GM19238 (cell line): ENCODE results near the gene ANKRD17.
"Not testable (repeated sequence)": the region's sequence is repeated elsewhere in the genome, so short reads cannot be mapped to it uniquely, and the experiment has no call there.

Experiments used
- DNase-seq: peaks from one replicate; pipeline ENCODE4 v3.0.0; 2011; ENCODE audit warnings: low spot score; ENCODE audit not compliant: insufficient read length

Gene ANKRD17

GRCh38 chr4:73258686-73259570 lies at the start of gene ANKRD17:
TSS of gene ANKRD17 (minus strand) at chr4:73258798. CDS start at chr4:73258668, 130 bp downstream.
- peak; percentile 69 for DNase-seq

GRCh38 chr4:73308286-73308685 lies 49.7 kb upstream of the ANKRD17 start:
- DNase-seq, result no peak

GRCh38 chr4:73303711-73304110 lies 45.1 kb upstream of the ANKRD17 start:
- no peak for DNase-seq

DNA sequence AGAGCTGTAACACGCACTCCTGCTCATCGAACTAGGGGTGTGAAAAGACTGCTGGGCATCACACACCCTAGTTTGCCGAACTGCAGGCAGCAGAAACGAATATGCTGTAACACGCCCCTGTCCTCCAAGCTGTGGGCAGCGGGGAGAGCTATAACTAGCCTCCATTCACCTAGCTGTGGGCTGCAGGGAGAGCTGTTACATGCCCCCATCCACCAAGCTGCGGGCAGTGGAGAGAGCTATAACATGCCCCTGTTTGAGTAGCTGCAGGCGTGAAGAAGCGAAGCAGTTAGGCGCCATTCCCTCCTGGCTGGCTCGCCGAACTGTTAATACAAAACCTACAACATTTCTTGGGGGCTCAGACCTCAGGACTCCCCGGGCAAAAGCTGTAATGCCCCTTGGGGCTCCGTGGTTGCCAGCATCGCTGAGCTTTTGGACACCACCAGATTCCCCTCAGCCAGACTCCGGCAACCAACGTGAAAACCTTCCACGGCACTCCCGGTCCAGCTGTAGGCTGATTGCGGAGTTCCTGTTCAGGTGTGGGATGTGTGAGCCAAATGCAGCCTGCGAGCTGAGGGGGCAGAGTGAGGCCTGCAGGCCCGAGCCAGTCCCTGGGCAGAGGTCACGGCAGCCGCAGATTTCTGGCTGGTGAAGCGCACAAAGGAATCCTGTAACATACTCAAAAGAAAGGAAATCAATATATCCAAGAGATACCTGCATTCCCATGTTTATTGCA lies 41.1 kb upstream of the ANKRD17 start:
- no peak for DNase-seq

DNA sequence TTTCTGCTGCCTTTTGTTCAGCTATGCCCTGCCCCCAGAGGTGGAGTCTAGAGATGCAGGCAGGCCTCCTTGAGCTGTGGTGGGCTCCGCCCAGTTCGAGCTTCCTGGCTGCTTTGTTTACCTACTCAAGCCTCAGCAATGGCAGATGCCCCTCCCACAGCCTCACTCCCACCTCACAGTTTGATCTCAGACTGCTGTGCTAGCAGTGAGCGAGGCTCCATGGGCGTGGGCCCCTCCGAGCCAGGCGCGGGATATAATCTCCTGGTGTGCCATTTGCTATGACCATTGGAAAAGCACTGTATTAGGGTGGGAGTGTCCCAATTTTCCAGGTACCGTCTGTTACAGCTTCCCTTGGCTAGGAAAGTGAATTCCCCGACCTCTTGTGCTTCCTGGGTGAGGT lies 34.1 kb upstream of the ANKRD17 start:
- not testable (repeated sequence) for DNase-seq

- no peak for DNase-seq
These were observed 23.4 kb upstream of the ANKRD17 start for GRCh38 chr4:73281982-73282381.

- no peak for DNase-seq
These were observed 22.8 kb upstream of the ANKRD17 start for GRCh38 chr4:73281396-73281795.

- no peak for DNase-seq
These were observed 18.6 kb upstream of the ANKRD17 start for GRCh38 chr4:73277201-73277600.

DNA sequence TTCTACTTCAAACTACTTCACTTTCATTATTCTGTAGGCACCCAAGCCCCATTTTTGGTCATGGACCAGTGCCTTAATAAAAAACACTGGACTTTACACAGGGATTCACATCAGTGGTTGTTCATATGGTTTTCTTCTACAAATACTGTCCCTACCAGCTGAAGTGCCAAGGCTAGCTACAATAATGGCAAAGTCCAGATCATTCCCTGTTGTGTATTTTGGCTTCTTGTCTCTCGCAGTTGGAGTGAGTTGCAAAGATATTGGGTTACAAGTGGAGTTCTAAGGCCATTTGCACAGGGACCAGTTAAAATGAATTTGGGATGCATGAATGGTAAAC lies 16.7 kb upstream of the ANKRD17 start:
- no peak for DNase-seq

DNA sequence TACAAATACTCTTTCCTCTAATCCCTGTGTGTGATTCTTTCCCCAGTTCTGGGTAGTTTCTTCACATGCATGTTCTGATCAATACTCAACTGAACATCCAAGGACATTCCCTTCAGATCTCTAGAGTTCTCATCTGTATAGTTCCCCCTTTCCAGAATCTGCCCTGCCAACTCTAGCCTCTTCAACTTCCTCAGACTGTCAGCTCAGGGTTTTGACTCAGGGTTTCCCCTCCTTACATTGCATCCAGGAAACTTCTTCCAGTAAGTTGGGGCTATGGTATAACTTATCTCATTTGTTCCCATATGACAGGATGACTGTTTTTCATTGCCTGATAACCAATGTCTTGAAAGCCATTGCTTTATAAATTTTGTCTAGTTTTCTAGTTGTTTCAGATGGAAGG lies 14.2 kb upstream of the ANKRD17 start:
- no peak for DNase-seq

GRCh38 chr4:73267050-73267449 lies 8.5 kb upstream of the ANKRD17 start:
- DNase-seq, result no peak

- no peak for DNase-seq
These were observed 1.0 kb upstream of the ANKRD17 start for GRCh38 chr4:73259571-73260090.

DNA sequence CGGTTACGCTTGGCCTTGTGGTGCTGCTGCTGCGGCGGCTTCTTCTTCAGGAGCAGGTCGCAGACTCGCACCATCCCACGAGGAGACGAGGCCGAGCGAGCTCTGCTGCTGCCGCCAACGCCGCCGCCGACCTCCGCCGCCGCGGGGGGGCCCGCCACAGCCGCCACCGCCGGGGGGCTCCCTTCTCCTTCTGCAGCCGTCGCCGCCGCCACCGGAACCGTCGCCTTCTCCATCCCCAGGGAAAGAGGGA lies 237 bp downstream of the ANKRD17 start:
- no peak for DNase-seq

DNA sequence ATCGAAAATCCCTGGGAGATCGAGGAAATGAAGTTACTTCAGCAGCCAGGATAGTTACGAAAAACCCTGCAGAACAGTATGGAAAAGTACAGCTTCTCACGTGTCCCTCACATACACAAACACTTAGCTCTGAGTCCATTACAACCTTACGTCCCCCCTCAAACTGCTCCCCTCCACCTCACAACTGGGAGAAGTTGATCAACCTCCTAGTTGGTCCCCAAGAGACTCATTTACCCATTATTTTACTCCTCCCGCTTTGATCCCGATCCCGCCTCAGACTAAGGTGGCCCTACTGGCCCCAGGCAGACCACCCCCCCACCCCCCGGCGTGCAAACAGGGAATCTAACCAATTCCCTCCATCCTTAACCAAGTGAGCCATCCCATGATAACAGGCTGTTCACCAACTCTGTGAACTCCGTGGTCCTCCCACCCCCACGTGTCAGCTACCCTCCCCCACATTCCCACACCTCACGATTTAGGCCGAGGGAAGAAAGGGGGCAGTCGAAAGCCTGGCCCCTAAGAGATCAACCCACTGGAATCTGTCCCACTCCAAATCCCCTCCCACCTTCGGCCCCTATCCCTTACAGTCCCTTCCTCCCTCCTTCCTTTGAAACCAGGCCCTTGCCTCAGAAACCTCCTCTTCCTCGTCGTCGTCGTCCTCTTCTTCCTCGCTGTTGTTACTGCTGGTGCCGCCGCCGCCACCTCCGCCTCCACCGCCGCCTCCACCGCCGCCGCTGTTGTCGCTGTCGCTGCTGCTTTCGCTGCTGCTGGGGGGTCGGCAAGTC lies 755 bp downstream of the ANKRD17 start:
- DNase-seq, result peak; percentile 10

DNA sequence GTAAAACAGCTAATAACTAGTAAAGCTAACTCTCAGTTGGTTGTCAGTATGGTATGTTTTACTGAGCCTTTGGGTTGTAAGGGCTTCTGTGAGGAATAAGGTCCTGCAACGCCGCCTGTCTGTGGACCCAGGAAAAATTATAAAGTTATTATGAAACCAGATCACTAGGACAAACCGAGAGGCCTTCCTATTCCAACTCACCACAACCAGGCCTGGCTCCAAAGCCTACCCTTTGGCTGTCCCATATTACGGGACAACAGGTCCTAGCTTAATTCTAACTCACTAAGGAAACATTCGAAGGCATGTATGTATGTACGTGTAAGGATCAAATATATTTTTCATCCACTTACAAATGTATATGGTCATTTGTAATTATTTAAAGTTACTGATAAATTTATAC lies 1.4 kb downstream of the ANKRD17 start:
- DNase-seq, result no peak

GRCh38 chr4:73255847-73256246 lies 2.8 kb downstream of the ANKRD17 start:
- DNase-seq, result not testable (repeated sequence)

DNA sequence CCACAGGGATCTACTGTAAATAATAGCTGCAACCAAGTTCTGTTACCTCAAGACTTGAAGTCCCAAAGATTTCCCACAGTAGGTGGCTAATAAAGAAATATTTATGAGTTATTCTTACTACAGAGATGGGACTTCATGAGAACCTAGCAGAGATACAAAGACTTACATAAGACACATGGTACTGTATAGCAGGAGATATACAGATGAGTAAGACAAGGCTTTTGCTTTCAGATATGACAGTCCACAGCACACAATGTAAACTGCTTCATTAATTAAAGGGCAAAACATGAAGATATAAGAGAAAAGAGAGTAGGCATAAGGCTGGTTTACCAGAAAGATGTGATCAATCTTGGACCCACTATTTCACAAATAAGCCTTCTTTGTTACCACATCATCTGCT lies 6.6 kb downstream of the ANKRD17 start:
- no peak for DNase-seq

- DNase-seq, result no peak
These were observed 7.2 kb downstream of the ANKRD17 start for GRCh38 chr4:73251384-73251783.

- no peak for DNase-seq
These were observed 8.0 kb downstream of the ANKRD17 start for GRCh38 chr4:73250642-73251041.

- no peak for DNase-seq
These were observed 9.8 kb downstream of the ANKRD17 start for GRCh38 chr4:73248821-73249220.

- no peak for DNase-seq
These were observed 10.2 kb downstream of the ANKRD17 start for GRCh38 chr4:73248416-73248815.

GRCh38 chr4:73247100-73247499 lies 11.5 kb downstream of the ANKRD17 start:
- DNase-seq, result no peak
